Tibial nerve (tissue), 4 donors: ENCODE data around the gene AREG.

Experiments
- CTCF ChIP-seq, 5 experiments: fragments of 200-600 bp in 3 of 5; fragments of 450-650 bp in 2 of 5; sonication (generic) in 3 of 5; IDR thresholded peaks; one replicate each; pipeline ENCODE4 v1.5.1; 2016 to 2019; ENCODE audit warnings: antibody characterized with exemption in 5 of 5, mild to moderate bottlenecking in 3 of 5, moderate library complexity in 2 of 5
- EP300 ChIP-seq, 2 donors: sonication (generic); formaldehyde crosslinking; IDR thresholded peaks; one replicate each; pipeline ENCODE4 v1.6.1; 2017; ENCODE audit warnings: antibody characterized with exemption in 2 of 2, mild to moderate bottlenecking in 1 of 2
- POLR2A ChIP-seq, 2 donors: fragments of 450-650 bp; IDR thresholded peaks; one replicate each; pipeline ENCODE4 v1.6.1; 2017; ENCODE audit warnings: antibody characterized with exemption in 2 of 2, mild to moderate bottlenecking in 2 of 2, moderate library complexity in 2 of 2

- no peak for TF ChIP-seq CTCF (IDR thresholded peaks at IDR 0.05)
- TF ChIP-seq POLR2A (IDR thresholded peaks at IDR 0.05): no peak
- TF ChIP-seq EP300 (IDR thresholded peaks at IDR 0.05): no peak
Measured at GRCh38 chr4:74446896-74447295, 2.0 kb downstream of the AREG start.
